HG02798 (cell line): ENCODE results near the gene FAM163B.

ENCODE experiments used
- ATAC-seq: cut with Tn5 transposase; IDR thresholded peaks from one replicate; pipeline ENCODE4 v1.9.1; 2021; ENCODE audit warnings: mild to moderate bottlenecking; ENCODE audit not compliant: unreplicated experiment, poor library complexity

Gene FAM163B

GRCh38 chr9:133557581-133557980 lies 51.6 kb downstream of the FAM163B start:
- no peak for ATAC-seq

GRCh38 chr9:133556354-133556753 lies 52.8 kb downstream of the FAM163B start:
- no peak for ATAC-seq

GRCh38 chr9:133554729-133555128 lies 54.5 kb downstream of the FAM163B start:
- no peak for ATAC-seq

GRCh38 chr9:133553973-133554713 lies 55.0 kb downstream of the FAM163B start:
- no peak for ATAC-seq

GRCh38 chr9:133553123-133553522 lies 56.1 kb downstream of the FAM163B start:
- no peak for ATAC-seq

GRCh38 chr9:133552236-133552635 lies 57.0 kb downstream of the FAM163B start:
- no peak for ATAC-seq

- ATAC-seq = no peak
Measured at GRCh38 chr9:133551446-133551845, 57.7 kb downstream of the FAM163B start.

GRCh38 chr9:133547116-133547515 lies 62.1 kb downstream of the FAM163B start:
- no peak for ATAC-seq

GRCh38 chr9:133546287-133546680 lies 62.9 kb downstream of the FAM163B start:
- ATAC-seq = no peak

GRCh38 chr9:133545494-133546286 lies 63.5 kb downstream of the FAM163B start:
- ATAC-seq = no peak

GRCh38 chr9:133543772-133544467 lies 65.3 kb downstream of the FAM163B start:
- ATAC-seq = no peak

GRCh38 chr9:133542002-133542401 lies 67.2 kb downstream of the FAM163B start:
- no peak for ATAC-seq

- no peak for ATAC-seq
Measured at GRCh38 chr9:133540698-133541025, 68.5 kb downstream of the FAM163B start.

GRCh38 chr9:133539991-133540697 lies 69.0 kb downstream of the FAM163B start:
- ATAC-seq = no peak

GRCh38 chr9:133538851-133539833 lies 70.0 kb downstream of the FAM163B start:
- no peak for ATAC-seq

- ATAC-seq = no peak
Measured at GRCh38 chr9:133538176-133538575, 71.0 kb downstream of the FAM163B start.

- ATAC-seq = no peak
Measured at GRCh38 chr9:133537257-133537656, 71.9 kb downstream of the FAM163B start.

- ATAC-seq = no peak
Measured at GRCh38 chr9:133536536-133536935, 72.7 kb downstream of the FAM163B start.

- ATAC-seq = no peak
Measured at GRCh38 chr9:133536080-133536479, 73.1 kb downstream of the FAM163B start.
